Activated CD8-positive, alpha-beta memory T cell treated with anti-CD3 and anti-CD28 coated beads, Interleukin-2, amount 50 U/mL, for 48 hours (primary cell): Measurements from ENCODE around the gene MAK.
"Not testable (repeated sequence)": the region's sequence is repeated elsewhere in the genome, so short reads cannot be mapped to it uniquely, and the experiment has no call there.

Experiments used
- DNase-seq: peaks from one replicate; pipeline ENCODE4 v3.0.0-alpha.2; 2020

MAK gene, protein sequence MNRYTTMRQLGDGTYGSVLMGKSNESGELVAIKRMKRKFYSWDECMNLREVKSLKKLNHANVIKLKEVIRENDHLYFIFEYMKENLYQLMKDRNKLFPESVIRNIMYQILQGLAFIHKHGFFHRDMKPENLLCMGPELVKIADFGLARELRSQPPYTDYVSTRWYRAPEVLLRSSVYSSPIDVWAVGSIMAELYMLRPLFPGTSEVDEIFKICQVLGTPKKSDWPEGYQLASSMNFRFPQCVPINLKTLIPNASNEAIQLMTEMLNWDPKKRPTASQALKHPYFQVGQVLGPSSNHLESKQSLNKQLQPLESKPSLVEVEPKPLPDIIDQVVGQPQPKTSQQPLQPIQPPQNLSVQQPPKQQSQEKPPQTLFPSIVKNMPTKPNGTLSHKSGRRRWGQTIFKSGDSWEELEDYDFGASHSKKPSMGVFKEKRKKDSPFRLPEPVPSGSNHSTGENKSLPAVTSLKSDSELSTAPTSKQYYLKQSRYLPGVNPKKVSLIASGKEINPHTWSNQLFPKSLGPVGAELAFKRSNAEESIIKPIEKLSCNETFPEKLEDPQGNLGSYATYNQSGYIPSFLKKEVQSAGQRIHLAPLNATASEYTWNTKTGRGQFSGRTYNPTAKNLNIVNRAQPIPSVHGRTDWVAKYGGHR

DNA sequence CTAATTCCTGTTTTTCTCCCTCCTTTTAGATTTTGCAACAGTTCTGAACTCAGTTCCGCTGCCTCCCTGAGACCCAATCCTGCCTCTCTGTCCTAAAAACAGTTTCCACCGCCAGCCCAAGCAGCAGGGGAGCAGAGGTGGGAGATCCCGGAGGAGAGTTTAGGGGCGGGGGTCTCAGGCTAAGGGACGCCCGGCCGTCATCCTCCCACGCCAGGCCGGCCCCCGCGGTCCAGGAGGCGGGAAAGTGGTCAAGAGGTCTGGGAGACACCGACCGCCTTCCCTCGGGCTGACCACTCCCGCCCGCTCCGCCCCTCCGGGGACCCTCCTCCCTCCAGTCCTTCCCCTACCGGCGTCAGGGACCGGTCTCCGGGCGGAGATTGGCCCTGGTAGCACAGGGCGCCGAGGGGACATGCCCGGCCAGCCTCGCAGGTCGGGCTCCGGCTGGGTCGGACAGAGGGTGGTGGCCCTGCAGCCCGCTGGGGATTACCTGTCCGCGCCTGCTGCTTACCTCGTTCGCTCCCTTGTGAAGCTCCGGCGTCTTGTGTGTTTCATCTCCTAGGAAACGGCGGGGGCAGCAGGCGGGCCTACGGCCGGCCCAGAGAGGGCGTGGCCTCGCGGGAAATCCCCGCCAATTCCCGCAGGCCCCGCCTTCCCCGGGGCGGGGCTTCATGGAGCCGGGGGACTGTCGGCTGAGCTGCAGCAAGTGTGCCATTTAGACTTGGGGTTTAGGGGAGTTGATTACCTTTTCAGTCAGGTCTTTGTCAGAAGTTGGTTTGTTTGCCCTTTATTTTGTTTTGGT, at the start of gene MAK:
TSS of gene MAK (minus strand) at position 545 of the 799 bp plus-strand sequence. CDS start 7,891 bp downstream, outside the sequence.
- DNase-seq, result peak; percentile 92

DNA sequence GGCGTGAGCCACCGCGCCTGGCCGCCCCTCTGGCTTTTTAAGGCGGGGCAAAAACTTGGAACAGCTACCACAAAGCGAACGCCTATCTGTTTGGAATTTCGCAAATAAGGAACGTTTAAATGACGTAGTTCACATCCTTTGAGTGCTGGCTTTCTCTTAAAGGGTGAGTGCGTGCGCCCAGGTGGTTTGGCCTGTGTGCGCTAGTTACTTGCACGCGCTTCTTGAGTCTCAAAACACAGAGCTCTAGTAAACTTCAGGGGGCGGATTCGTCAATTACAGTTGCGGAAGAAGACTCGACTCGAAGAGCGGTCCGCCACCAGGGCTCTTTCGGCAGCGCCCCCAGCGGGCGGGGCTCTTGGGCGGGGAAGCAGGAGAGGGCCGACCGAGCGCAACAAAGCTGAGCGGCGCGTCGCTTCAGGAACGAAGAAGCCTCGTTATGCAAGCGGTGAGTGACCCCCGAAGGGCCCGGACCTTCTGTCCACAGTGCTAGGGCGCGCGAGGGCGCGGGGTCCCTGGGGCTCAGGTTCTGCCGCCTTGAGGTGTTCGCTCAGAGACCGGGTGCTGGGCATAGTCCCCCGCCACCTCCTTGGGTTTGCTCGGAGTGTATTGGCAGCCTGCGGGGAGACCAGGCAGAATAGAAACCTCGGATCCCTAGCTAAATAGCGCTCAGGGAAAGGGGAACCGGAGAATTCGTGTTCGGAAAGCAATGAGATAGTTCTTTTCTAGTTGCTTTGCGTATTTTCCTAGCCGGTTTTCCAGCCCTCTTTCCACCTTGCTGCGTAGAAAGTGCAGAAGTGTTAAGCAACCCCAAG, 48.6 kb upstream of the MAK start, which contains the start of gene SYCP2L:
TSS of gene SYCP2L (plus strand) at position 362 of the 812 bp plus-strand sequence. CDS start at position 437, 75 bp downstream.
- DNase-seq, result peak; percentile 56

DNA sequence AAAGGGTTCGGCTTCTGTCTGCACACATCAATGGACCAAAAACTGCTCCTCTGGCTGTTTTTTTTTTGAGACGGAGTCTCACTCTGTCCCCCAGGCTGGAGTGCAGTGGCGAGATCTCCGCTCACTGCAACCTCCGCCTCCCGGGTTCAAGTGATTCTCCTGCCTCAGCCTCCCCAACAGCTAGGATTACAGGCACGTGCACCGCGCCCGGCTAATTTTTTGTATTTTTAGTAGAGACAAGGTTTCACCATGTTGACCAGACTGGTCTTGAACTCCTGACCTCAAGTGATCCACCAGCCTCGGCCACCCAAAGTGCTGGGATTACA, 48.0 kb upstream of the MAK start:
- not testable (repeated sequence) for DNase-seq

DNA sequence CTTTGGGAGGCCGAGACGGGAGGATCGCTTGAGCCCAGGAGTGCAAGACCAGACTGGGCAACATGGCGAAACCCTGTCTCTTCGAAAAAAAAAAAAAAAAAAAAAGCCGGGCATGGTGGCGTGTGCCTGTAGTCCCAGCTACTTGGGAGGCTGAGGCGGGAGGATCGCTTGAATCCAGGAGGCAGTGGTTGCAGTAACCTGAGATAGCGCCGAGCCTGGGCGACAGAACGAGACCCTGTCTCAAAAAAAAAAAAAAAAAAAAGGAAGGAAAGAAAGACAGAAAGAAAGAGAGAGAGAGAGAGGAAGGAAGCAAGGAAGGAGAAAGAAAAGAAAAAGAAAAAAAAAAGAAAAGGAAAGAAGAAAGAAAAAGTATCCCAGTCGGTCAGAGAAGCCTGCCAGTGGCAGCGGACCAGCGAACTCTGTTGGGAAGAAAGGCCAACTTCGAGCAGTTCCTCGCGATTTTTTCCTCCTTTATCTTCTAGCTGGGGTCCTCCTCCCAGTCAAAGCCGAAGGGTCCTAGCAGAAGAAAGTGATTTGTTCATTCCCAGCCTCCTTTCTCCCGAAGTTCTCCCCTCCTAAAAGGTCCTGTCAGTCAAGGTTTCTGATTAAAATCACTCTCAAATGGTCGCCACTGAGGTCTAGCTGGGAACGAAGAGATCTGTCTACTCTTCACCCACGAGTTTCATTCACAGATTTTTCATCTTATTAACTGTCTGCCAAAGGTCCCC, 46.1 kb upstream of the MAK start:
- DNase-seq, result no peak

DNA sequence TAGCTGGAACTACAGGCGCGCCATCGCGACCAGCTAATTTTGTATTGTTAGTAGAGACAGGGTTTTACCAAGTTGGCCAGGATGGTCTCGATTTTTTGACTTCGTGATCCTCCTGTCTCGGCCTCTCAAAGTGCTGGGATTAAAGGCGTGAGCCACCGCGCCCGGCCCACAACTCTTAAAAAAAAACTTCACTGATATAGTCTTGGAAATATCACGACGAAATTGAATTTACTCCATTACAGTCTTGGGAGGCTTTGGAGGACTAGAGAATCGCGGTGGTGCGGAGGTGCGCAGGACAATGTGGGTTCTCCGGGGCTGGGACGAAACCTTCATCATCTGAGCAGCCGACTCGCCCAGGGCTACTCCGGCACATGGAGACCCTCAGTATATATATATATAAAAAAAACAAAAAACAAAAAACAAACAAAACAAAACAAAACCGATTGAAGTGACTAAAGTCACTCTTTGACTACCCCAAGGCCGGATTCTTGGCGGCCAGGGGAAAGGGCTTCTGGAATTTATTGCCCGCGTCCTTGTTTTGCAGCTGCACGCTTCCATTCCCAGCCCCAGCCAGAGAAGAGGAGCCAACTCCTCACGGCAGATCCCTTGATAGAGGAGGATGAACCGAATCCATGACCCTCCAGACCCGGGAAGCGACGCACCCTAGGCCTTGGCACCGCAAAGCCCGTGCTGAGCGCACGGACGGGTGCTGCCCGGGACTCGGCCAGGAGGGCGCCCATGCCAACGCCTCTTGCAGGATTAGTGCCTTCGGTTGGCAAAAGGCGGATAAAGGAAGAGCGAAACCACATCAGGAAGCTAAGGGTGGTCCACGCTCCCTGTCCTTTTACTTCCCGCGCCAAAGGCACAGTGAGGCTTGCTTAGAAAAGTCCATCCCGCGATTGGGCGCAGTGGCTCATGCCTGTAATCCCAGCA, 45.2 kb upstream of the MAK start:
- DNase-seq, result no peak

DNA sequence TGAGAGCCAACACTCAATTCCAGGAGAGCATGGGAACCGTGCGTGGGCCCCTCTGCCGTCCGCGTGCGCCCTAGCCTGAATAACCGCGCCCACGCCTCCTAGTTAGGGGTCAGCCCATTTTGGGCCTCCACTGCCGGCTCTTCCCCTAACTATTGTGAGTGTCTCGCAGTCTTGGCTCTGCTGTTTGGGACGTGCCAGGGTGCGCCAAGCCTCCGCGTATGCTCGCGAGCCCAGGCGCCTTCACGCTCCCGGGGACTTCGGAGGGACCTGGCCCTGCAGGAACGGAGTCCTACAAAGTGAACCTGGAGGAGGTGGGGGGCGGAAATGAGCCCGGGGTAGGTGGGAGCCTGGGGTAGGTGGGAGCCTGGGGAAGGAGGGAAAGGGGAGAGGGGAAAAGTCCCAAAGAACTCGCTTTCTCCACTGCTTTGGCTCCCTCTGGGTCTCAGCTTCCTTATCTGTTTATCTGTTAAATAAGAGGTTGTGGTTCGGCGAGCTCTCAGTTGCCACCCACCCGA, 44.4 kb upstream of the MAK start:
- no peak for DNase-seq

DNA sequence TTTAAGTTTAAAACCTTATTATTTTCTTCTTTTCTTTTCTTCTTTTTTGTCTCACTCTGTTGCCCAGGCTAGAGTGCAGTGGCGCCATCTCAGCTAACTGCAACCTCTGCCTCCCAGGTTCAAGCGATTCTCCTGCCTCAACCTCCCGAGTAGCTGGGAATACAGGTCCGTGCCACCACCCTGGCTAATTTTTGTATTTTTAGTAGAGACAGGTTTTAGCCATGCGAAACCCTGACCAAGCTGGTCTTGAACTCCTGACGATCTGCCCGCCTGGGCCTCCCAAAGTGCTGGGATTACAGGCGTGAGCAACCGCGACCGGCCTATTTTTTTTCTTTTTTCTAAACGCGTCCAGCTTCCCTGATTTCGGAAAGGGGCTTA, 43.9 kb upstream of the MAK start:
- not testable (repeated sequence) for DNase-seq

DNA sequence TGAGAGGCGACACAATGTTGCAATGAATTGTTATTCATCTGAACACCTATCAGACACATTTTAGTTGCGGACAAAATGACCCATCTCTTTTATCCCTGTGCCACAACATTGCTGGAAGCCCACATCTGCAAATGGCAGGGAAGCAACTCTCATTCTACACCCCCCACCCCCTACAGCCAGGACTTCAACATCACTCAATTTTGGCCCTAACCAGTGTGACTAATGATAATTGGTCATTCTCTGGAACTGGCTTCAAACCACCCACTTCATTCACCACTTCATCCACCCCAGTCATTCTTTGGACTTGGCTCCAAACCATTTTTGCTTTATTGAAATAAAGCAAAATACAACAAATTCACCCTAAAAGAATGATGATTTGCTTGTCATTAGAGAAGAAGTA, 42.0 kb upstream of the MAK start:
- DNase-seq, result no peak

DNA sequence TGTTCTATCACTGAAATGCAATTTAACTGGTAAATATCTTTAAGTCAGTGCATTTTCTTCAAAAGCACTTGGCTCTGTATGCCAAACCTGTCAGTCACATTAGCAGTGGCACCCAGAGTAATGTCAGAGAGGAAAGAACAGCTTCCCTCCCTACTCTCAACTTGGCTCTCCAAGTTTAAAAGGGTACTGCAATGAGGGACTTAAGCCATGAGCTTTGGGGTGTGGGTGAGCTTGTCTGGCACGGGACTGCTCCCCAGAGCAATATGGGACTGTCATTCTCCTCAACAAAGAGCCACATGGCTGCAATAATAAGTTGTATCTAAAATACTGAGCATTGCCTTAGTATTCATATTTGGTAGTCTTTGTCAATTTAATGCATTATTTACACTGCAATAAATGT, 39.5 kb upstream of the MAK start:
- no peak for DNase-seq

DNA sequence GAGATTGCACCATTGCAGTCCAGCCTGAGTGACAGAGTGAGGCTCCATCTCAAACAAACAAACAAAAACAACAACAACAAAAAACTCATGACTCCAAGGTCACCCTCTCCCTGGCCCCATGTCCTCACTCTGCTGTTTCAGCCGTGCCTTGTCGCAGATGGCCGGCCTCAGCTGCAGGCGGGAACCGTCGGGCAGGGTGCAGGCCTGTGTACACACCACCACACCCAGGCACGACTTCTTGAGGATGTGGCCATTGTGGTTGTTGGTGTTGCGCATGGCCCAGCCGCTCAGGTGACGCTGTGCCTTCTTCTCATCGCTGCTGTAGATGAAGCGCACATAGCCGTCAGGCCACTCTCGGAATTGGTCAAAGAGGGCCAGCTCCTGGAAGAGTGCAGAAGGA, 38.7 kb upstream of the MAK start:
- no peak for DNase-seq

DNA sequence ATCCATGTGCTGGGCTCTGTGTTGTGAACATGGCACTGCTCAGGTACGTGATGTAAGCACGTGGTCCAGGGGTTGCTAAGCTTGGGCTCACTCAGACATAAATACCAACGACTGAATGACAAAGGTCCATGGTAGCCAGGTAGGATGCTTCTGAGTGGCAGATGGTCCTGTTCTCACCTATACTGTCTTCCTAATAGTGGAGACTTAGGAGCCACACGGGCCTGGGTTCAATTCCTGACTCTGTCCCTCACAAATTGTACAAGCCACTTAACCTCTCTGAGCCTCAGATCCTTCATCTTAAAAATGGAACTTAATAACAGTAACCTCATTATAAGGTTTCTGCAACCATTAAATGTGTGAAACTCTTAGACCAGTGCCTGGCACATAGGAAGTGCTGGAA, 36.7 kb upstream of the MAK start:
- DNase-seq, result no peak

DNA sequence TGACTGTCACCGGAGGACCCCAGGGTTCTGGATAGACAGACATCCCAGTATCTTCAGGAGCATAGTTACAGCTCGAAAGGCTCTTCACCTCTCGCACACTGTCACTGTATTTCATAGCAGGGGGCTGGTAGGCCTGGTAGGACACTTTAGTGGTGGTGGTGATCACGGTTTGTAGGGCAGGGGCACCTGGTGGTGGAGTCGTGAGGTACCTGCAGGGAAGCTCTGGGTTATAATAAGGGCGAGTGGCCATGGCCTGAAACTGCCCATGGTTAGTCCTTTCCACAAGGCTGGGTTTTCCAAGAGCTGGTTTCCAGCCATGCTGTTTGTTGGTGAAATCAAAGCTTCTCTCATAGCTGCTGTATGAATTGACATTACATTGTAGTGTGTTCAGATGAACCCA, 35.9 kb upstream of the MAK start:
- no peak for DNase-seq

DNA sequence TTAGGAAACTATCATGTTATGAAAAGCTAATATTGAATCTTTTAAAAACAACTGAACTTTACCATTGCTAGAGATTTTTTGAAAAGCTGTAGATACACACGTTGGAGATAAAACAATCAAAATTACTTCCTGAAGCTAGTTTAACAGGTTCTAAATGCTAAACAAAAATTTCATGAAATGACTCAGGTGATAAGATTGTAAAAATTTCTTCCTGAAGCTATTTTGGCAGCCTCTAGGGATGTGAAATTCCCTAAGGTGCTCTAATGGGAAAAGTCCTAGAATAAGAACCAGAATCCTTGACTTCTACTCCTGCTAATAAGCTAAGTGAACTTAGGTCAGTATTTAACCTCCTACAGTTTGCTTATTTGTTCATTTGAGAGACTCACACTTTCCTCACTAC, 35.0 kb upstream of the MAK start:
- DNase-seq, result no peak

DNA sequence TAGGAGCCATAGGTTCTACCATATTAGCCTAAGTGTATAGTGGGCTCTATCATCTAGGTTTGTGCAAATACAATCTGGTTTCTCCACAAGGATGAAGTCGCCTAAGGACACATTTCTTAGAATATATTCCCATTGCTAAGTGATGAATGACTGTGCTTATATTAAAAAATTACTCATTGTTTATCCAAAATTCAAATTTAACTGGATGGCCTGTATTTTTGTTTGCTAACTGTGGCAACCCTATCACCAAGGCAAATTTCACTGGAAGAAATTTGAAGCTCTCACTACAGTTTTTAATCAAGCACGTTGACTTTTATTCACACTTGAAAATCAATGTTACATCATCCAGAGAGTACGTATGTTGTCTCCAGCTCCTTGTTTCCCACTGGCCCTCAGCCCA, 29.6 kb upstream of the MAK start:
- no peak for DNase-seq

DNA sequence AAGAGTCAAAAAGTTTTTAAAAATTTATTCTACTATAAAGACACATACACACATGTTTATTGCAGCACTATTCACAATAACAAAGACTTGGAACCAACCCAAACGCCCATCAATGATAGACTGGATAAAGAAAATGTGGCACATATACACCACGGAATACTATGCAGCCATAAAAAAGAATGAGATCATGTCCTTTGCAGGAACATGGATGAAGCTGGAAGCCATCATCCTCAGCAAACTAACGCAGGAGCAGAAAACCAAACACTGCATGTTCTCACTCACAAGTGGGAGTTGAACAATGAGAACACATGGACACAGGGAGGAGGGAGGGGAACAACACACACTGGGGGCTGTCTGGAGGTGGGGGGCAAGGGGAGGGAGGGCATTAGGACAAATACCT, 28.4 kb upstream of the MAK start:
- not testable (repeated sequence) for DNase-seq

DNA sequence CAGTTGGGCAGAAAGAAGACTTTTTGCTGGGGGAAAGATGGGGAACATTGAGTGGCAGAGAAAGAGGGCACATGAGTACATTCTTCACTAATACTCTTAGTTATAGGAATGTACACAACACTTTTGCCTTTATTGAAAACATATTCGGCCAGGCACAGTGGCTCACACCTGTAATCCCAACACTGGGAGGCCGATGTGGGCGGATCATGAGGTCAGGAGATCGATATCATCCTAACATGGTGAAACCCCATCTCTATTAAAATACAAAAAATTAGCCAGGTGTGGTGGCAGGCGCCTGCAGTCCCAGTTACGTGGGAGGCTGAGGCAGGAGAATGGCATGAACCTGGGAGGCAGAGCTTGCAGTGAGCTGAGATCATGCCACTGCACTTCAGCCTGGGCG, 24.7 kb upstream of the MAK start:
- not testable (repeated sequence) for DNase-seq

DNA sequence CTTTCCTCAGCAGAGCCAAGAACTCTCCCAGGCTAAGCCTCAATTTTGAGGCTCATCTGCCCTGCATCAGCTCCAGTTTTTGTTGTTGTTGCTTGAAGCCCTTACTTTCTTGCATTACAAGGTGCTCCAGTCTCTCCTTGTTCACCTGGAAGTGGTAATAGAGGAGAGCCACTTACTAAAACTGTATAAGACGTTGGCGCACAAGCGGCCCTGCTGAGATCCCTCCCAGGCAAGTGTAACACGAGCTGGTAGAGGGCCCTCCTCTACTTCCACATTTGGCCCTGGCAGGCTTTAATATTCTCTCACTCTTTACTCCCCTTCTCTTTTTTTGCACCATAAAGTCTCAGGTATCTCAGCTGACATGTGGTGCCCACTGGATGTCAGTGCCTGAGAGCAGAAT, 24.0 kb upstream of the MAK start:
- DNase-seq, result no peak

DNA sequence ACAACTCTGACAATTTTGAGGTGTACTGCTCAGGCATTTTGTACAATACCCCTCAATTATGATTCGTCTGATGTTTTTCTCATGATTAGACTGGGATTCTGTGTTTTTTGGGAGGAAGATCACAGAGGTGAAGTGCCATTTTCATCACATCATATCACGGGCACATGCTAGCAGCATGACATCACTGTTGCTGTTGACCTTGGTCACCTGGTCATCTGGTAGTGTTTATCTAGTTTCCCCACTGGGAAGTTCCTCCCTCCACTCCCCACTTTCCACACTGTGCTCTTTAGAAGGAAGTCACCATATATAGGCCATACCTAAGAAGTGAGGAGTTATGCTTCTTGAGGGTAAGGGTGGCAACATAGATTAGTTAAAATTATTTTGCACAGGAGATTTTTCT, 22.7 kb upstream of the MAK start:
- DNase-seq, result no peak

DNA sequence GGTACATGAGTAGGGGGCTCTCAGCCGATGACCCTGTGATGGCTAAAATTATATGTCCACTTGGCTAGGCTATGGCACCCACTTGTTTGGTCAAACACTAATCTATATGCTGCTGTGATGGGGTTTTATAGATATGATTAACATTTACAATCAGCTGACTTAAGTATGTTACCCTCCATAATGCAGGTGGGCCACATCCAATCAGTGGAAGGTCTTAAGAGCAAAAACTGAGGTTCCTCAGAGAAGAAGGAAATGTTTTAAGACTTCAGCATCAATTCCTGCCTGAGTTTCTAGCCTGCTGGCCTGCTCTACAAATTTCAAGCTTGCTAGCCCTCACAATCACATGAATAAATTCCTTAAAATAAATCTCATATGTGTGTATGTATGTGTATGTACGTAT, 18.9 kb upstream of the MAK start:
- DNase-seq, result no peak

DNA sequence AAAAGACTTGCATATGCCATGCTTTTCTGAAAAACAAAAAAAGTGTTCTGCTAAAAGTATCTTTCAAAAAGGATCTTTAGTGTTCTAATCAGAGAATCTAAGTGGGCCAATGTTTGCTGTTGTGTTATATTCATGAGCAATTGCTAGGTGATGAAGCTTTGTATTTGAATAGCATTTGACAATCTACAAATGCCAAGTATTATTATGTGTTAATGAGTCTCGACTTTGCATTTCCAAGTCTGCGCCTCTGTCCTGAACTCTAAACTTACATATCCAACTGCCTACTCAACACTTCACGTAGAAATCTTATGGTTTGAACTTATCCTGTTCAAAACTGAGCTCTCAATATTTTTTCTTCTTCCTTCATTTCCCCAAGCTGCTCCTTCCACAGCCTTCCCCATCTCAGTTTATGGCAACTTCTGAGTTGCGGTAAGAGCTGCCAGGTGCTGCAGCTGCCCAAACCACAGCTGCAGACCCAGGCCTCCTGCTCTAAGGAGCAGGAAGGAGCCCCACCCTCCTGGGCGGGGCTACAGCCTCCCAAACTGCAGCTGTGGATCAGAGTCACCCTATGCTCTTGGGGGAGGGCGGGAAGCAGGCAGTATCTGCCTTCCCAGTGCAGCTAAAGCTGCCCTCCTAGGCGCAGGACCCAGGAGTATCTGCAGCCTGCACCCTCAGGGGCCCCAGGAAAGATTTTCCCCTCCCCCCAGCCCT, 16.7 kb upstream of the MAK start:
- no peak for DNase-seq
